ENCODE results near the gene SLC9A3. TPM values are rescaled to one million over a fixed set of nuclear protein-coding genes. Genes with fewer than 3 reads are reported as not detected.
"Not testable (repeated sequence)": the region's sequence is repeated elsewhere in the genome, so short reads cannot be mapped to it uniquely, and the experiment has no call there.

SLC9A3 gene
- total and polyA plus RNA-seq, 12 donors = 0.53 to 1.5 (median 1.0) TPM

GRCh38 chr5:488744-489688 lies 35.2 kb downstream of the SLC9A3 start:
- TF ChIP-seq CTCF (IDR thresholded peaks at IDR 0.05) = no peak
- no peak overlapping the region for H3K27ac ChIP-seq
- peaks cover 0 to 69% (median 43%) of the 10 kb centered on the region in 7 donors for H3K27me3 ChIP-seq
- H3K4me3 ChIP-seq = no peak overlapping the region
- intact Hi-C loops (cut with DNase I) = no loop called here
- H3K9me3 ChIP-seq = no peaks in the 10 kb centered on the region
- DNase-seq (no peak), ATAC-seq (peak in 1 of 8 donors; percentile 26)
- peaks cover 0 to 9% (median 0%) of the 10 kb centered on the region in 9 donors for H3K4me1 ChIP-seq
- 54 to 60% methylated on average over 39 to 40 of the region's 40 CpGs for WGBS, 2 donors
- H3K36me3 ChIP-seq = no peaks in the 10 kb centered on the region

GRCh38 chr5:488241-488640 lies 36.0 kb downstream of the SLC9A3 start:
- Histone ChIP-seq H3K27me3 (peaks cover 0 to 68% (median 41%) of the 10 kb centered on the region in 7 donors), H3K9me3 (no peaks in the 10 kb centered on the region), H3K27ac (no peak overlapping the region), H3K4me1 (peaks cover 0 to 9% (median 0%) of the 10 kb centered on the region in 9 donors), H3K4me3 (no peak overlapping the region), H3K36me3 (no peaks in the 10 kb centered on the region)
- no peak for TF ChIP-seq CTCF (IDR thresholded peaks at IDR 0.05)
- intact Hi-C loops (cut with DNase I) = no loop called here
- DNase-seq = no peak
- 91 to 92% methylated on average over 33 of the region's 33 CpGs for WGBS, 2 donors
- ATAC-seq = no peak

- H3K27ac ChIP-seq; DNase-seq; H3K4me3 ChIP-seq; intact Hi-C loops (cut with DNase I); H3K36me3 ChIP-seq; ATAC-seq; H3K9me3 ChIP-seq; H3K4me1 ChIP-seq: not testable (repeated sequence)
- WGBS, 2 donors = 91 to 97% methylated on average over 17 to 18 of the region's 22 CpGs
- peaks cover 0 to 69% (median 44%) of the 10 kb centered on the region in 7 donors for H3K27me3 ChIP-seq
Measured at GRCh38 chr5:486597-486996, 37.7 kb downstream of the SLC9A3 start.

GRCh38 chr5:485946-486491 lies 38.2 kb downstream of the SLC9A3 start:
- peaks cover 0 to 71% (median 45%) of the 10 kb centered on the region in 7 donors for H3K27me3 ChIP-seq
- intact Hi-C loops (cut with DNase I) = no loop called here
- peak in 1 of 8 donors; percentile 30 for ATAC-seq

More at GRCh38 chr5:485946-486491, 38.2 kb downstream of the SLC9A3 start:
- no peak overlapping the region for H3K27ac ChIP-seq
- H3K9me3 ChIP-seq = no peaks in the 10 kb centered on the region
- no peak overlapping the region for H3K4me3 ChIP-seq
- peaks cover 0 to 9% (median 0%) of the 10 kb centered on the region in 9 donors for H3K4me1 ChIP-seq
- WGBS, 2 donors = 39 to 45% methylated on average over 23 of the region's 23 CpGs
- no peak for DNase-seq
- no peak for TF ChIP-seq CTCF (IDR thresholded peaks at IDR 0.05)
- H3K36me3 ChIP-seq = no peaks in the 10 kb centered on the region

Measured in heart right ventricle (tissue), 16 donors.